Measurements from ENCODE around the gene PTDSS2.
"Not testable (repeated sequence)": the region's sequence is repeated elsewhere in the genome, so short reads cannot be mapped to it uniquely, and the experiment has no call there.

The PTDSS2 gene

GRCh38 chr11:449889-450808 lies at the start of gene PTDSS2:
PTDSS2 (plus strand) TSS chr11:450279; CDS start chr11:450456, 177 bp downstream.
- no peak within 1 kb of the TSS for H2AFZ ChIP-seq (ENCODE audit: low read depth, low read length)
- H3K9me3 ChIP-seq (ENCODE audit: low read length), result no peaks in the 10 kb centered on the region
- H3K4me1 ChIP-seq (ENCODE audit: insufficient read depth, low read length), result peaks cover 12% of the 10 kb centered on the region
- H3K4me3 ChIP-seq (ENCODE audit: low read length), result peak within 1 kb of the TSS; percentile 68
- H3K36me3 ChIP-seq (ENCODE audit: insufficient read depth, low read length), result peaks cover 15% of the 10 kb centered on the region
- no peaks in the 10 kb centered on the region for H3K27me3 ChIP-seq (ENCODE audit: insufficient read depth, low read length)

GRCh38 chr11:401196-401595 lies 48.9 kb upstream of the PTDSS2 start:
- peaks cover 11% of the 10 kb centered on the region for H3K9me3 ChIP-seq (ENCODE audit: low read length)
- H3K4me1 ChIP-seq (ENCODE audit: insufficient read depth, low read length); H3K4me3 ChIP-seq (ENCODE audit: low read length); H2AFZ ChIP-seq (ENCODE audit: low read depth, low read length); H3K27me3 ChIP-seq (ENCODE audit: insufficient read depth, low read length); H3K36me3 ChIP-seq (ENCODE audit: insufficient read depth, low read length): not testable (repeated sequence)

GRCh38 chr11:403021-403760 lies 46.9 kb upstream of the PTDSS2 start:
- no peak overlapping the region for H2AFZ ChIP-seq (ENCODE audit: low read depth, low read length)
- no peaks in the 10 kb centered on the region for H3K4me1 ChIP-seq (ENCODE audit: insufficient read depth, low read length)
- peaks cover 17% of the 10 kb centered on the region for H3K9me3 ChIP-seq (ENCODE audit: low read length)
- H3K4me3 ChIP-seq (ENCODE audit: low read length), result no peak overlapping the region
- H3K27me3 ChIP-seq (ENCODE audit: insufficient read depth, low read length), result peaks cover 9% of the 10 kb centered on the region
- H3K36me3 ChIP-seq (ENCODE audit: insufficient read depth, low read length), result no peaks in the 10 kb centered on the region

- Histone ChIP-seq H3K4me1 (ENCODE audit: insufficient read depth, low read length) (no peaks in the 10 kb centered on the region), H3K4me3 (ENCODE audit: low read length) (no peak overlapping the region), H2AFZ (ENCODE audit: low read depth, low read length) (no peak overlapping the region), H3K9me3 (ENCODE audit: low read length) (peaks cover 16% of the 10 kb centered on the region), H3K36me3 (ENCODE audit: insufficient read depth, low read length) (no peaks in the 10 kb centered on the region), H3K27me3 (ENCODE audit: insufficient read depth, low read length) (peaks cover 12% of the 10 kb centered on the region)
These were observed 46.2 kb upstream of the PTDSS2 start for GRCh38 chr11:403761-404431.

GRCh38 chr11:404551-405264 lies 45.4 kb upstream of the PTDSS2 start:
- no peak overlapping the region for H2AFZ ChIP-seq (ENCODE audit: low read depth, low read length)

GRCh38 chr11:405323-405953 lies 44.6 kb upstream of the PTDSS2 start:
- Histone ChIP-seq H3K36me3 (ENCODE audit: insufficient read depth, low read length) (no peaks in the 10 kb centered on the region), H3K4me3 (ENCODE audit: low read length) (no peak overlapping the region), H3K4me1 (ENCODE audit: insufficient read depth, low read length) (no peaks in the 10 kb centered on the region), H2AFZ (ENCODE audit: low read depth, low read length) (no peak overlapping the region), H3K27me3 (ENCODE audit: insufficient read depth, low read length) (peaks cover 19% of the 10 kb centered on the region), H3K9me3 (ENCODE audit: low read length) (peaks cover 10% of the 10 kb centered on the region)

More at GRCh38 chr11:404551-405264, 45.4 kb upstream of the PTDSS2 start:
- Histone ChIP-seq H3K9me3 (ENCODE audit: low read length) (peaks cover 13% of the 10 kb centered on the region), H3K4me1 (ENCODE audit: insufficient read depth, low read length) (no peaks in the 10 kb centered on the region), H3K36me3 (ENCODE audit: insufficient read depth, low read length) (no peaks in the 10 kb centered on the region), H3K4me3 (ENCODE audit: low read length) (no peak overlapping the region), H3K27me3 (ENCODE audit: insufficient read depth, low read length) (peaks cover 13% of the 10 kb centered on the region)

GRCh38 chr11:405954-406795 lies 43.9 kb upstream of the PTDSS2 start:
- Histone ChIP-seq H3K9me3 (ENCODE audit: low read length) (peaks cover 10% of the 10 kb centered on the region), H3K27me3 (ENCODE audit: insufficient read depth, low read length) (peaks cover 19% of the 10 kb centered on the region), H3K4me1 (ENCODE audit: insufficient read depth, low read length) (no peaks in the 10 kb centered on the region), H2AFZ (ENCODE audit: low read depth, low read length) (no peak overlapping the region), H3K4me3 (ENCODE audit: low read length) (no peak overlapping the region), H3K36me3 (ENCODE audit: insufficient read depth, low read length) (no peaks in the 10 kb centered on the region)

- no peak overlapping the region for H2AFZ ChIP-seq (ENCODE audit: low read depth, low read length)
- no peak overlapping the region for H3K4me3 ChIP-seq (ENCODE audit: low read length)
- H3K27me3 ChIP-seq (ENCODE audit: insufficient read depth, low read length), result peaks cover 19% of the 10 kb centered on the region
- H3K36me3 ChIP-seq (ENCODE audit: insufficient read depth, low read length), result no peaks in the 10 kb centered on the region
- H3K9me3 ChIP-seq (ENCODE audit: low read length), result peaks cover 10% of the 10 kb centered on the region
- H3K4me1 ChIP-seq (ENCODE audit: insufficient read depth, low read length), result no peaks in the 10 kb centered on the region
These were observed 43.1 kb upstream of the PTDSS2 start for GRCh38 chr11:406796-407650.

- Histone ChIP-seq H3K27me3 (ENCODE audit: insufficient read depth, low read length) (peaks cover 19% of the 10 kb centered on the region), H3K36me3 (ENCODE audit: insufficient read depth, low read length) (no peaks in the 10 kb centered on the region), H3K4me3 (ENCODE audit: low read length) (no peak overlapping the region), H3K4me1 (ENCODE audit: insufficient read depth, low read length) (no peaks in the 10 kb centered on the region), H2AFZ (ENCODE audit: low read depth, low read length) (no peak overlapping the region), H3K9me3 (ENCODE audit: low read length) (peaks cover 10% of the 10 kb centered on the region)
These were observed 42.4 kb upstream of the PTDSS2 start for GRCh38 chr11:407651-408123.

GRCh38 chr11:408154-409007 lies 41.7 kb upstream of the PTDSS2 start:
- Histone ChIP-seq H3K4me3 (ENCODE audit: low read length) (no peak overlapping the region), H3K36me3 (ENCODE audit: insufficient read depth, low read length) (no peaks in the 10 kb centered on the region), H3K4me1 (ENCODE audit: insufficient read depth, low read length) (no peaks in the 10 kb centered on the region), H2AFZ (ENCODE audit: low read depth, low read length) (no peak overlapping the region), H3K27me3 (ENCODE audit: insufficient read depth, low read length) (peaks cover 25% of the 10 kb centered on the region), H3K9me3 (ENCODE audit: low read length) (peaks cover 10% of the 10 kb centered on the region)

All from neuron (in vitro differentiated cells).